K562 (cell line): ENCODE data around the gene TSSK2. TPM values are rescaled to one million over a fixed set of nuclear protein-coding genes. Genes with fewer than 3 reads are reported as not detected.
A peak's percentile ranks its signal among the peaks of the same experiment; 100 is the strongest.

Experiments used
- BHLHE40 ChIP-seq: IDR thresholded peaks from 2 replicates; pipeline ENCODE4 v1.6.1; 2011; ENCODE audit warnings: low read length, improper control_type of control experiment
- CHCHD3 ChIP-seq: fragments of 250-450 bp; sonication (Bioruptor Pico); IDR thresholded peaks from 2 replicates; pipeline ENCODE4 v2.1.2; 2022; ENCODE audit warnings: mild to moderate bottlenecking
- ELF2 ChIP-seq: fragments of 250-450 bp; sonication (Bioruptor Pico); IDR thresholded peaks from 2 replicates; pipeline ENCODE4 v1.5.0; 2021; ENCODE audit warnings: mild to moderate bottlenecking
- ETV5 ChIP-seq: sonication (generic); formaldehyde crosslinking; IDR thresholded peaks from 2 replicates; pipeline ENCODE4 v1.4.0; 2020; ENCODE audit warnings: low read depth, mild to moderate bottlenecking, missing genetic modification reagents
- FIP1L1 ChIP-seq: fragments of 200-400 bp; formaldehyde crosslinking; IDR thresholded peaks from 2 replicates; pipeline ENCODE4 v1.6.1; 2018; ENCODE audit warnings: mild to moderate bottlenecking, low read depth, low read length; ENCODE audit not compliant: poor library complexity, severe bottlenecking
- FOXK2 ChIP-seq, 2 experiments: fragments of 450-650 bp; IDR thresholded peaks in 1 of 2; conservative IDR thresholded peaks in 1 of 2; 2 replicates each; pipeline ENCODE4 v1.6.1; 2016; ENCODE audit warnings: low read depth in 2 of 2, mild to moderate bottlenecking in 1 of 2
- GTF2F1 ChIP-seq: IDR thresholded peaks from 2 replicates; pipeline ENCODE4 v1.6.1; 2011; ENCODE audit warnings: low read depth, low read length, improper control_type of control experiment
- MCM5 ChIP-seq: fragments of 450-650 bp; IDR thresholded peaks from 2 replicates; pipeline ENCODE4 v1.6.1; 2016; ENCODE audit warnings: low read depth
- MYC ChIP-seq, 2 experiments: fragments of 250-450 bp in 1 of 2; sonication (Bioruptor Pico) in 1 of 2; IDR thresholded peaks; 2 replicates each; pipeline versions ENCODE4 v1.5.1 to v1.6.1; 2012 to 2021; ENCODE audit warnings: low read depth in 2 of 2, borderline replicate concordance in 1 of 2, improper control_type of control experiment in 1 of 2, low read length in 1 of 2, mild to moderate bottlenecking in 1 of 2, moderate library complexity in 1 of 2
- SIRT6 ChIP-seq: IDR thresholded peaks from one replicate; pipeline ENCODE4 v1.6.1; 2012; ENCODE audit warnings: low read depth, mild to moderate bottlenecking, control low read depth, inconsistent platforms, low read length, moderate library complexity
- YY1 ChIP-seq, 3 experiments: IDR thresholded peaks; 2 replicates each; pipeline ENCODE4 v1.6.1; 2011; ENCODE audit warnings: low read length in 2 of 3, mild to moderate bottlenecking in 2 of 3, moderate library complexity in 2 of 3, borderline replicate concordance in 1 of 3, control low read depth in 1 of 3, low read depth in 1 of 3; ENCODE audit not compliant: insufficient read depth in 3 of 3, insufficient replicate concordance in 2 of 3, control insufficient read depth in 1 of 3, insufficient read length in 1 of 3; ENCODE audit errors: extremely low read depth in 1 of 3
- ZNF41 ChIP-seq: fragments of 250-450 bp; sonication (Bioruptor Pico); conservative IDR thresholded peaks from 2 replicates; pipeline ENCODE4 v1.4.0; 2020; ENCODE audit warnings: mild to moderate bottlenecking
- polyA plus RNA-seq, 8 experiments: library from polyadenylated mRNA; depleted of rRNA in 4 of 8; stranded (reverse) in 5 of 8; unstranded in 3 of 8; fragments of >200 nt; fragmentation: Nextera tagmentation in 2 of 8; fragmentation: Illumina TruSeq in 1 of 8; extraction: Ambion mirVana in 2 of 8; extraction: Trizol in 1 of 8; gene quantifications; 2 replicates each; pipeline versions ENCODE4 v1.2.1 to v1.2.3, GENCODE V29; 2011 to 2014; ENCODE audit warnings: inconsistent platforms in 1 of 8, missing spikeins in 1 of 8
- total RNA-seq, 7 experiments: library from RNA; depleted of rRNA in 6 of 7; stranded (reverse); fragments of >200 nt in 6 of 7; fragmentation: Illumina TruSeq in 2 of 7; extraction: Trizol in 2 of 7; gene quantifications; 2 replicates each; pipeline versions ENCODE4 v1.2.1 to v1.2.3, GENCODE V29; 2011 to 2021; ENCODE audit warnings: low replicate concordance in 1 of 7
- TF ChIP-seq, protein P1 (sequence below): fragments of 450-650 bp; IDR thresholded peaks from 2 replicates; pipeline ENCODE4 v1.7.0; 2016; ENCODE audit warnings: borderline replicate concordance
- TF ChIP-seq, protein P2 (sequence below): fragments of 450-650 bp; formaldehyde crosslinking; IDR thresholded peaks from 2 replicates; pipeline ENCODE4 v1.4.0; 2020; ENCODE audit warnings: mild to moderate bottlenecking, mixed read lengths
- TF ChIP-seq, protein P3 (sequence below): fragments of 200-800 bp; sonication (Bioruptor generic); IDR thresholded peaks from 2 replicates; pipeline ENCODE4 v1.6.1; 2017; ENCODE audit warnings: missing genetic modification characterization, missing compliant biosample characterization

The TSSK2 gene
- total and polyA plus RNA-seq, 9 of the 15 experiments (the other 6 are each of a cell fraction or from before 2014, with no cell fraction given), result 0.04 TPM; not detected in 8

DNA sequence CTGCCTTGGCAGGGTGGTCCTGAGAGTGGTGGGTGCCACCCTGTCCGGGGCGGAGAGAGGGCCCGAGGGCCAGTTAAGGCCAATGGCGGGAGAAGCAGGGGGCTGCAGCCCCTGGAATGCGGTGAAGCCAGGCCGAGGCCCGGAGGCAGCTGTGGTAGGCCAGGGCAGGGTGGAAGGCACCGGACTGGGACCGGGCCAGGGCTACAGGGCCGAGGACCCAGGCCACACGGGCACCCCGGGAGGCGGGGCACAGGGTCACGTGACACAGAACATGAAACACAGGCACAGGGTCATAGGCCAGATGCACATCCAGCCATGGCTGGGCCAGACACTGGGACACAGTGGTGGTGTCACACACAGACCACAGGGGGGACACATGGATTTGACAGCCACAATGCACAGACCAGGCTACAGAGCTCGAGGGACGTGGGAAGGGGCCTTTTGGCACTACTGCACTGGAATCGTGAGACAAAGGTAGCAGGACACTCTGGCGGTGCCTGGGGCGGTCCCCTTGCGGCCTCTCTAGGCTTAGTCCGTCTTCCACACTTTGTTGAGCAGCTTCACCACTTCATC, 44.6 kb downstream of the TSSK2 start (continued):
- TF ChIP-seq YY1 (IDR thresholded peaks at IDR 0.05; ENCODE audit: borderline replicate concordance in 1 of 3, control insufficient read depth in 1 of 3, extremely low read depth in 1 of 3, insufficient read depth in 3 of 3, insufficient read length in 1 of 3, insufficient replicate concordance in 2 of 3, low read depth in 1 of 3, low read length in 2 of 3) (peak in 1 of 3 experiments; percentile 16), MYC (IDR thresholded peaks at IDR 0.05; ENCODE audit: low read depth, low read length) (no peak), MYC (CRISPR knock-in tag; IDR thresholded peaks at IDR 0.05; ENCODE audit: borderline replicate concordance, low read depth) (0 out of 2 replicates have a peak, but pooled peaks have one; percentile 4), ZNF41 (no peak), ELF2 (0 out of 2 replicates have a peak, but pooled peaks have one; percentile 29), GTF2F1 (no peak), FOXK2 (conservative IDR thresholded peaks at IDR 0.05 in 1 of 2, IDR thresholded peaks at IDR 0.05 in 1 of 2; ENCODE audit: low read depth in 2 of 2) (no peak), MCM5 (no peak), BHLHE40 (peak; percentile 78), SIRT6 (peak; percentile 98), ETV5 (CRISPR knock-in tag) (no peak), CHCHD3 (CRISPR knock-in tag) (0 out of 2 replicates have a peak, but pooled peaks have one; percentile 2), FIP1L1 (no peak)
- TF ChIP-seq, protein P1, sequence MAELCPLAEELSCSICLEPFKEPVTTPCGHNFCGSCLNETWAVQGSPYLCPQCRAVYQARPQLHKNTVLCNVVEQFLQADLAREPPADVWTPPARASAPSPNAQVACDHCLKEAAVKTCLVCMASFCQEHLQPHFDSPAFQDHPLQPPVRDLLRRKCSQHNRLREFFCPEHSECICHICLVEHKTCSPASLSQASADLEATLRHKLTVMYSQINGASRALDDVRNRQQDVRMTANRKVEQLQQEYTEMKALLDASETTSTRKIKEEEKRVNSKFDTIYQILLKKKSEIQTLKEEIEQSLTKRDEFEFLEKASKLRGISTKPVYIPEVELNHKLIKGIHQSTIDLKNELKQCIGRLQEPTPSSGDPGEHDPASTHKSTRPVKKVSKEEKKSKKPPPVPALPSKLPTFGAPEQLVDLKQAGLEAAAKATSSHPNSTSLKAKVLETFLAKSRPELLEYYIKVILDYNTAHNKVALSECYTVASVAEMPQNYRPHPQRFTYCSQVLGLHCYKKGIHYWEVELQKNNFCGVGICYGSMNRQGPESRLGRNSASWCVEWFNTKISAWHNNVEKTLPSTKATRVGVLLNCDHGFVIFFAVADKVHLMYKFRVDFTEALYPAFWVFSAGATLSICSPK, result no peak
- TF ChIP-seq, protein P2, sequence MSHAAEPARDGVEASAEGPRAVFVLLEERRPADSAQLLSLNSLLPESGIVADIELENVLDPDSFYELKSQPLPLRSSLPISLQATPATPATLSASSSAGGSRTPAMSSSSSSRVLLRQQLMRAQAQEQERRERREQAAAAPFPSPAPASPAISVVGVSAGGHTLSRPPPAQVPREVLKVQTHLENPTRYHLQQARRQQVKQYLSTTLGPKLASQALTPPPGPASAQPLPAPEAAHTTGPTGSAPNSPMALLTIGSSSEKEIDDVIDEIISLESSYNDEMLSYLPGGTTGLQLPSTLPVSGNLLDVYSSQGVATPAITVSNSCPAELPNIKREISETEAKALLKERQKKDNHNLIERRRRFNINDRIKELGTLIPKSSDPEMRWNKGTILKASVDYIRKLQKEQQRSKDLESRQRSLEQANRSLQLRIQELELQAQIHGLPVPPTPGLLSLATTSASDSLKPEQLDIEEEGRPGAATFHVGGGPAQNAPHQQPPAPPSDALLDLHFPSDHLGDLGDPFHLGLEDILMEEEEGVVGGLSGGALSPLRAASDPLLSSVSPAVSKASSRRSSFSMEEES (CRISPR knock-in tag), result peak; percentile 92
- TF ChIP-seq, protein P3, sequence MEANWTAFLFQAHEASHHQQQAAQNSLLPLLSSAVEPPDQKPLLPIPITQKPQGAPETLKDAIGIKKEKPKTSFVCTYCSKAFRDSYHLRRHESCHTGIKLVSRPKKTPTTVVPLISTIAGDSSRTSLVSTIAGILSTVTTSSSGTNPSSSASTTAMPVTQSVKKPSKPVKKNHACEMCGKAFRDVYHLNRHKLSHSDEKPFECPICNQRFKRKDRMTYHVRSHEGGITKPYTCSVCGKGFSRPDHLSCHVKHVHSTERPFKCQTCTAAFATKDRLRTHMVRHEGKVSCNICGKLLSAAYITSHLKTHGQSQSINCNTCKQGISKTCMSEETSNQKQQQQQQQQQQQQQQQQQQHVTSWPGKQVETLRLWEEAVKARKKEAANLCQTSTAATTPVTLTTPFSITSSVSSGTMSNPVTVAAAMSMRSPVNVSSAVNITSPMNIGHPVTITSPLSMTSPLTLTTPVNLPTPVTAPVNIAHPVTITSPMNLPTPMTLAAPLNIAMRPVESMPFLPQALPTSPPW (CRISPR knock-in tag), result no peak
